ENCODE results near the gene FERMT1. TPM values are rescaled to one million over a fixed set of nuclear protein-coding genes. Genes with fewer than 3 reads are reported as not detected.

FERMT1 gene
- total RNA-seq, 2 experiments from 2014 or later, result not detected

GRCh38 chr20:6066582-6066981, 56.2 kb downstream of the FERMT1 start:
- H3K27ac ChIP-seq (ENCODE audit: low read depth, low read length, poor library complexity, severe bottlenecking), result no peak overlapping the region
- no peaks in the 10 kb centered on the region for H3K4me1 ChIP-seq (ENCODE audit: insufficient read depth, low read length, poor library complexity, severe bottlenecking)
- no peaks in the 10 kb centered on the region for H3K9me2 ChIP-seq (ENCODE audit: insufficient read depth, low read length)
- no peak overlapping the region for H3K4me2 ChIP-seq (ENCODE audit: low read length)
- no peaks in the 10 kb centered on the region for H4K20me1 ChIP-seq (ENCODE audit: insufficient read depth, low read length)
- TF ChIP-seq EZH2phosphoT487 (IDR thresholded peaks at IDR 0.05; ENCODE audit: borderline replicate concordance, low read depth, low read length), result no peak
- no peak for TF ChIP-seq CTCF (conservative IDR thresholded peaks at IDR 0.05; ENCODE audit: low read length)
- ChIA-PET POLR2A (no interaction called here), CTCF (ENCODE audit: unreplicated experiment) (no interaction called here)
- BruUV-seq (replicated peaks), result no TSS peak
- H3K36me3 ChIP-seq (ENCODE audit: insufficient read depth, low read length), result no peaks in the 10 kb centered on the region
- no peak for DNase-seq (ENCODE audit: low spot score)
- H3K4me3 ChIP-seq (ENCODE audit: low read depth, low read length, poor library complexity, severe bottlenecking), result no peak overlapping the region
- no peaks in the 10 kb centered on the region for H3K9me3 ChIP-seq (ENCODE audit: low read length)
- intact Hi-C loops (cut with micrococcal nuclease; ENCODE audit: unreplicated experiment), result no loop called here
- H2AFZ ChIP-seq (ENCODE audit: low read length), result no peak overlapping the region
- H3K79me2 ChIP-seq (ENCODE audit: insufficient read depth, low read depth, low read length), result no peaks in the 10 kb centered on the region

GRCh38 chr20:6061544-6061943, 61.3 kb downstream of the FERMT1 start:
- BruUV-seq (replicated peaks), result no TSS peak
- Histone ChIP-seq H3K4me1 (ENCODE audit: insufficient read depth, low read length, poor library complexity, severe bottlenecking) (no peaks in the 10 kb centered on the region), H3K9me2 (ENCODE audit: insufficient read depth, low read length) (no peaks in the 10 kb centered on the region), H4K20me1 (ENCODE audit: insufficient read depth, low read length) (no peaks in the 10 kb centered on the region), H3K79me2 (ENCODE audit: insufficient read depth, low read depth, low read length) (no peaks in the 10 kb centered on the region), H3K4me3 (ENCODE audit: low read depth, low read length, poor library complexity, severe bottlenecking) (no peak overlapping the region), H3K9me3 (ENCODE audit: low read length) (no peaks in the 10 kb centered on the region), H3K4me2 (ENCODE audit: low read length) (no peak overlapping the region), H2AFZ (ENCODE audit: low read length) (no peak overlapping the region), H3K36me3 (ENCODE audit: insufficient read depth, low read length) (no peaks in the 10 kb centered on the region), H3K27ac (ENCODE audit: low read depth, low read length, poor library complexity, severe bottlenecking) (no peak overlapping the region)
- POLR2A ChIA-PET, result no interaction called here
- CTCF ChIA-PET (ENCODE audit: unreplicated experiment), result no interaction called here
- DNase-seq (ENCODE audit: low spot score), result no peak
- TF ChIP-seq EZH2phosphoT487 (IDR thresholded peaks at IDR 0.05; ENCODE audit: borderline replicate concordance, low read depth, low read length) (no peak), CTCF (conservative IDR thresholded peaks at IDR 0.05; ENCODE audit: low read length) (no peak)
- intact Hi-C loops (cut with micrococcal nuclease; ENCODE audit: unreplicated experiment), result no loop called here

- H3K9me3 ChIP-seq (ENCODE audit: low read length), result no peaks in the 10 kb centered on the region
- intact Hi-C loops (cut with micrococcal nuclease; ENCODE audit: unreplicated experiment), result no loop called here
- CTCF ChIA-PET (ENCODE audit: unreplicated experiment), result no interaction called here
- no peak overlapping the region for H3K4me2 ChIP-seq (ENCODE audit: low read length)
- H3K4me3 ChIP-seq (ENCODE audit: low read depth, low read length, poor library complexity, severe bottlenecking), result no peak overlapping the region
- H4K20me1 ChIP-seq (ENCODE audit: insufficient read depth, low read length), result no peaks in the 10 kb centered on the region
- H3K4me1 ChIP-seq (ENCODE audit: insufficient read depth, low read length, poor library complexity, severe bottlenecking), result no peaks in the 10 kb centered on the region
- no TSS peak for BruUV-seq (replicated peaks)
- H2AFZ ChIP-seq (ENCODE audit: low read length), result no peak overlapping the region
- TF ChIP-seq EZH2phosphoT487 (IDR thresholded peaks at IDR 0.05; ENCODE audit: borderline replicate concordance, low read depth, low read length) (no peak), CTCF (conservative IDR thresholded peaks at IDR 0.05; ENCODE audit: low read length) (no peak)
- POLR2A ChIA-PET, result interaction anchor here (0.6 kb wide), 1 partner anchor 798 kb away, joined by 3 read pairs; no protein-coding TSS in a partner anchor
- H3K9me2 ChIP-seq (ENCODE audit: insufficient read depth, low read length), result no peaks in the 10 kb centered on the region
- H3K27ac ChIP-seq (ENCODE audit: low read depth, low read length, poor library complexity, severe bottlenecking), result no peak overlapping the region
- no peaks in the 10 kb centered on the region for H3K36me3 ChIP-seq (ENCODE audit: insufficient read depth, low read length)
- no peaks in the 10 kb centered on the region for H3K79me2 ChIP-seq (ENCODE audit: insufficient read depth, low read depth, low read length)
- no peak for DNase-seq (ENCODE audit: low spot score)
These were observed 62.6 kb downstream of the FERMT1 start for GRCh38 chr20:6060213-6060612.
